B cell (primary cell): ENCODE data around the gene VIT. TPM values are rescaled to one million over a fixed set of nuclear protein-coding genes. Genes with fewer than 3 reads are reported as not detected.

Experiments
- ATAC-seq: fragments of 200-7000 bp; cut with Tn5 transposase; one replicate; pipeline ENCODE4 v1.10.0; 2021; ENCODE audit warnings: low read depth, mild to moderate bottlenecking, moderate number of reproducible peaks, moderate library complexity
- CTCF ChIA-PET: fragments of 350-600 bp; sonication (Branson Sonifier 250); formaldehyde crosslinking; loops from one replicate; lab custom pipeline; 2021; ENCODE audit warnings: antibody characterized with exemption, inconsistent platforms; lab: Charles Lee
- POLR2A ChIA-PET: fragments of 350-600 bp; sonication (Branson Sonifier 250); formaldehyde crosslinking; loops from one replicate; lab custom pipeline; 2021; ENCODE audit warnings: antibody characterized with exemption; lab: Charles Lee
- DNase-seq: peaks from one replicate; pipeline ENCODE4 v3.0.0; 2013
- H2AFZ ChIP-seq: 2 replicates; pipeline ENCODE4 v1.6.1; 2012; ENCODE audit warnings: mild to moderate bottlenecking, low read depth, low read length; ENCODE audit not compliant: insufficient read depth, poor library complexity, severe bottlenecking
- H3K27ac ChIP-seq, 2 donors: 1 replicate in 1 of 2; 2 replicates in 1 of 2; pipeline ENCODE4 v1.5.1; 2012 to 2013; ENCODE audit warnings: low read length in 2 of 2, mild to moderate bottlenecking in 2 of 2, moderate library complexity in 1 of 2
- H3K27me3 ChIP-seq, 4 experiments: fragments of 200-600 bp in 1 of 4; sonication (generic) in 1 of 4; replicated peaks in 1 of 4; 1 replicate in 2 of 4; 2 replicates in 2 of 4; pipeline versions ENCODE4 v1.6.1 to v1.7.0; 2013 to 2016; ENCODE audit warnings: low read length in 3 of 4, mild to moderate bottlenecking in 2 of 4, mixed read lengths in 1 of 4, moderate library complexity in 1 of 4; ENCODE audit not compliant: insufficient read depth in 4 of 4, control insufficient read depth in 3 of 4; ENCODE audit errors: control extremely low read depth in 1 of 4
- H3K36me3 ChIP-seq, 2 experiments: replicated peaks in 1 of 2; 1 replicate in 1 of 2; 2 replicates in 1 of 2; pipeline versions ENCODE4 v1.6.1 to v1.7.1; 2013; ENCODE audit warnings: low read length in 1 of 2; ENCODE audit not compliant: insufficient read depth in 2 of 2, control insufficient read depth in 1 of 2; ENCODE audit errors: control extremely low read depth in 1 of 2, extremely low read depth in 1 of 2
- H3K4me1 ChIP-seq, 2 donors: fragments of 200-600 bp in 1 of 2; sonication (generic) in 1 of 2; 1 replicate in 1 of 2; 2 replicates in 1 of 2; pipeline versions ENCODE4 v1.5.1 to v1.6.1; 2013 to 2017; ENCODE audit warnings: low read length in 2 of 2; ENCODE audit not compliant: control insufficient read depth in 2 of 2, insufficient read depth in 2 of 2
- H3K4me2 ChIP-seq: replicated peaks from 2 replicates; pipeline ENCODE3; 2012; ENCODE audit warnings: mild to moderate bottlenecking, low read depth, low read length; ENCODE audit not compliant: poor library complexity, severe bottlenecking
- H3K4me3 ChIP-seq, 5 experiments: fragments of 200-600 bp in 1 of 5; sonication (generic) in 1 of 5; 1 replicate in 3 of 5; 2 replicates in 2 of 5; pipeline versions ENCODE4 v1.5.1 to v1.7.0; 2011 to 2016; ENCODE audit warnings: low read length in 4 of 5, mild to moderate bottlenecking in 4 of 5, low read depth in 2 of 5, control low read depth in 1 of 5, moderate library complexity in 1 of 5; ENCODE audit not compliant: insufficient read depth in 1 of 5; ENCODE audit errors: control extremely low read depth in 1 of 5, extremely low read depth in 1 of 5
- H3K79me2 ChIP-seq: fragments of 200-600 bp; sonication (generic); one replicate; pipeline ENCODE4 v1.6.0; 2016; ENCODE audit warnings: low read length; ENCODE audit not compliant: control insufficient read depth, insufficient read depth
- H3K9ac ChIP-seq: fragments of 200-600 bp; sonication (generic); 2 replicates; pipeline ENCODE4 v1.6.1; 2017; ENCODE audit warnings: mild to moderate bottlenecking, low read length, moderate library complexity
- H3K9me3 ChIP-seq, 3 donors: one replicate each; pipeline versions ENCODE4 v1.6.1 to v1.7.1; 2013; ENCODE audit warnings: low read length in 2 of 3; ENCODE audit not compliant: control insufficient read depth in 2 of 3, insufficient read depth in 1 of 3; ENCODE audit errors: control extremely low read depth in 1 of 3
- H4K20me1 ChIP-seq: 2 replicates; pipeline ENCODE4 v1.6.0; 2012; ENCODE audit warnings: mild to moderate bottlenecking, low read length; ENCODE audit not compliant: insufficient read depth, control insufficient read depth, poor library complexity, severe bottlenecking
- H3K27ac Mint-ChIP-seq: one replicate; pipeline ENCODE4 v1.8.0; 2021; ENCODE audit warnings: mixed read lengths
- H3K27me3 Mint-ChIP-seq: one replicate; pipeline ENCODE4 v1.8.0; 2021; ENCODE audit warnings: mixed read lengths
- H3K4me1 Mint-ChIP-seq: one replicate; pipeline ENCODE4 v1.8.0; 2021; ENCODE audit warnings: mixed read lengths
- H3K4me3 Mint-ChIP-seq: one replicate; pipeline ENCODE4 v1.8.0; 2021; ENCODE audit warnings: mixed read lengths
- H3K9me3 Mint-ChIP-seq: one replicate; pipeline ENCODE4 v1.8.0; 2022; ENCODE audit warnings: mixed read lengths; ENCODE audit not compliant: insufficient read depth
- CTCF ChIP-seq: fragments of 200-600 bp; IDR thresholded peaks from one replicate; pipeline ENCODE4 v1.8.0; 2022; ENCODE audit warnings: antibody characterized with exemption, mild to moderate bottlenecking
- EZH2 ChIP-seq: IDR thresholded peaks from 2 replicates; pipeline ENCODE4 v1.6.1; 2012; ENCODE audit warnings: borderline replicate concordance, low read depth, mild to moderate bottlenecking, moderate library complexity, low read length; ENCODE audit not compliant: insufficient read depth, poor library complexity, severe bottlenecking
- WGBS: methylation state at CpG from one replicate; pipeline ENCODE4 v1.1.5; 2013; ENCODE audit warnings: missing lambda C conversion rate; ENCODE audit not compliant: insufficient coverage; 5-methylcytosine and 5-hydroxymethylcytosine counted together
- intact Hi-C: fragments of 100-400 bp; cut with micrococcal nuclease; formaldehyde crosslinking; loops from one replicate; pipeline ENCODE4 v1.10.0; 2022
- polyA plus RNA-seq: library from polyadenylated mRNA; depleted of rRNA; stranded (reverse); fragments of >200 nt; gene quantifications from 2 replicates; pipeline ENCODE4 v1.2.3, GENCODE V29; 2012
- total RNA-seq, 2 donors: library from RNA; stranded (reverse); fragments of 120-200 nt in 1 of 2; gene quantifications; 1 replicate in 1 of 2; 2 replicates in 1 of 2; pipeline versions ENCODE4 v1.2.3 to v1.2.4, GENCODE V29; 2013 to 2022

The VIT gene
- total and polyA plus RNA-seq, 2 donors (not counting 1 experiment from before 2014, with no cell fraction given) = not detected

GRCh38 chr2:36748166-36748565 is 51.7 kb downstream of the VIT start:
- Histone ChIP-seq H3K36me3 (no peaks in the 10 kb centered on the region), H3K27me3 (peaks cover 0 to 5% (median 2%) of the 10 kb centered on the region in 4 experiments), H3K4me3 (no peak overlapping the region), H3K9ac (no peak overlapping the region), H3K9me3 (no peaks in the 10 kb centered on the region), H4K20me1 (no peaks in the 10 kb centered on the region), H3K79me2 (no peaks in the 10 kb centered on the region), H3K4me1 (no peaks in the 10 kb centered on the region), H3K4me2 (no peak overlapping the region), H2AFZ (no peak overlapping the region), H3K27ac (no peak overlapping the region)
- H3K4me1 Mint-ChIP-seq = no peaks in the 10 kb centered on the region
- no peak for ATAC-seq
- DNase-seq = no peak
- peaks cover 46% of the 10 kb centered on the region for H3K27me3 Mint-ChIP-seq
- H3K9me3 Mint-ChIP-seq = peaks cover 8% of the 10 kb centered on the region
- CTCF ChIA-PET = no interaction called here
- no peak overlapping the region for H3K27ac Mint-ChIP-seq
- POLR2A ChIA-PET = no interaction called here
- H3K4me3 Mint-ChIP-seq = no peak overlapping the region
- WGBS = no CpG with 5 or more reads among the region's 1 CpG
- TF ChIP-seq EZH2 (no peak), CTCF (no peak)
- intact Hi-C loops = no loop called here

- TF ChIP-seq CTCF (no peak), EZH2 (no peak)
- Mint-ChIP-seq H3K27me3 (peaks cover 49% of the 10 kb centered on the region), H3K4me1 (no peaks in the 10 kb centered on the region), H3K4me3 (no peak overlapping the region), H3K27ac (no peak overlapping the region), H3K9me3 (no peaks in the 10 kb centered on the region)
- ChIA-PET CTCF (no interaction called here), POLR2A (no interaction called here)
- WGBS = 100% methylated on average over 1 of the region's 5 CpGs
- no peak overlapping the region for H2AFZ ChIP-seq
- peaks cover 0 to 5% (median 2%) of the 10 kb centered on the region in 4 experiments for H3K27me3 ChIP-seq
- no peak overlapping the region for H3K9ac ChIP-seq
- no peaks in the 10 kb centered on the region for H3K36me3 ChIP-seq
- DNase-seq (no peak), ATAC-seq (no peak)
- H4K20me1 ChIP-seq = no peaks in the 10 kb centered on the region
- no peak overlapping the region for H3K4me3 ChIP-seq
- intact Hi-C loops = no loop called here
- H3K9me3 ChIP-seq = no peaks in the 10 kb centered on the region
- H3K4me1 ChIP-seq = no peaks in the 10 kb centered on the region
- H3K4me2 ChIP-seq = no peak overlapping the region
- H3K79me2 ChIP-seq = no peaks in the 10 kb centered on the region
- H3K27ac ChIP-seq = no peak overlapping the region
Observed at GRCh38 chr2:36750101-36750500, 53.6 kb downstream of the VIT start.
